Measurements from ENCODE around the gene ATAD3B. TPM values are rescaled to one million over a fixed set of nuclear protein-coding genes. Genes with fewer than 3 reads are reported as not detected.
"Not testable (repeated sequence)": the region's sequence is repeated elsewhere in the genome, so short reads cannot be mapped to it uniquely, and the experiment has no call there.

Gene ATAD3B
- total RNA-seq, 6 donors from 2014 or later = 19.9 to 120 (median 26.9) TPM

- ATAC-seq (ENCODE audit: low FRiP score in 2 of 2) (no peak), DNase-seq (peak in 1 of 2 donors; percentile 75)
- H3K36me3 ChIP-seq = peaks cover 0 to 89% (median 60%) of the 10 kb centered on the region in 4 donors
- H3K4me3 ChIP-seq = no peak overlapping the region
- TF ChIP-seq POLR2A (IDR thresholded peaks at IDR 0.05) (no peak), CTCF (IDR thresholded peaks at IDR 0.05) (no peak), POLR2AphosphoS5 (IDR thresholded peaks at IDR 0.05) (no peak), EP300 (IDR thresholded peaks at IDR 0.05) (no peak)
- no peak overlapping the region for H3K27ac ChIP-seq
- 92 to 97% methylated on average over 6 to 15 of the region's 16 CpGs for WGBS, 2 donors
- no peaks in the 10 kb centered on the region for H3K4me1 ChIP-seq
- peaks cover 0 to 7% (median 0%) of the 10 kb centered on the region in 4 donors for H3K9me3 ChIP-seq
- H3K27me3 ChIP-seq = no peaks in the 10 kb centered on the region
These were observed 17.7 kb downstream of the ATAD3B start for GRCh38 chr1:1489231-1489630.

GRCh38 chr1:1489861-1490260, 18.3 kb downstream of the ATAD3B start:
- H3K36me3 ChIP-seq = peaks cover 0 to 85% (median 58%) of the 10 kb centered on the region in 4 donors

GRCh38 chr1:1490633-1491230, 19.2 kb downstream of the ATAD3B start:
- WGBS, 2 donors = 97 to 100% methylated on average over 1 to 20 of the region's 25 CpGs

More at GRCh38 chr1:1489861-1490260, 18.3 kb downstream of the ATAD3B start:
- Histone ChIP-seq H3K4me3 (no peak overlapping the region), H3K27me3 (no peaks in the 10 kb centered on the region), H3K9me3 (peaks cover 0 to 7% (median 0%) of the 10 kb centered on the region in 4 donors), H3K4me1 (no peaks in the 10 kb centered on the region), H3K27ac (no peak overlapping the region)
- DNase-seq (peak in 1 of 2 donors; percentile 70), ATAC-seq (ENCODE audit: low FRiP score in 2 of 2) (no peak)
- WGBS, 2 donors = 96 to 97% methylated on average over 15 to 16 of the region's 19 CpGs
- TF ChIP-seq EP300 (IDR thresholded peaks at IDR 0.05) (no peak), CTCF (IDR thresholded peaks at IDR 0.05) (no peak), POLR2AphosphoS5 (IDR thresholded peaks at IDR 0.05) (no peak), POLR2A (IDR thresholded peaks at IDR 0.05) (no peak)

GRCh38 chr1:1491601-1492000, 20.0 kb downstream of the ATAD3B start:
- no peak for DNase-seq
- no peaks in the 10 kb centered on the region for H3K27me3 ChIP-seq
- TF ChIP-seq EP300 (IDR thresholded peaks at IDR 0.05) (no peak), CTCF (IDR thresholded peaks at IDR 0.05) (no peak), POLR2AphosphoS5 (IDR thresholded peaks at IDR 0.05) (no peak), POLR2A (IDR thresholded peaks at IDR 0.05) (no peak)
- no peaks in the 10 kb centered on the region for H3K4me1 ChIP-seq
- no peak overlapping the region for H3K4me3 ChIP-seq
- 98% methylated on average over 10 of the region's 10 CpGs for WGBS, 2 donors
- H3K36me3 ChIP-seq = peaks cover 0 to 82% (median 50%) of the 10 kb centered on the region in 4 donors
- H3K9me3 ChIP-seq = peaks cover 0 to 7% (median 0%) of the 10 kb centered on the region in 4 donors
- H3K27ac ChIP-seq = no peak overlapping the region
- no peak for ATAC-seq (ENCODE audit: low FRiP score in 2 of 2)

More at GRCh38 chr1:1490633-1491230, 19.2 kb downstream of the ATAD3B start:
- no peak for TF ChIP-seq POLR2A (IDR thresholded peaks at IDR 0.05)
- Histone ChIP-seq H3K4me1 (no peaks in the 10 kb centered on the region), H3K27me3 (no peaks in the 10 kb centered on the region), H3K36me3 (peaks cover 0 to 84% (median 54%) of the 10 kb centered on the region in 4 donors), H3K27ac (no peak overlapping the region), H3K9me3 (peaks cover 0 to 7% (median 0%) of the 10 kb centered on the region in 4 donors), H3K4me3 (no peak overlapping the region)
- ATAC-seq (ENCODE audit: low FRiP score in 2 of 2) = no peak
- peak in 1 of 2 donors; percentile 56 for DNase-seq

GRCh38 chr1:1494311-1494710, 22.7 kb downstream of the ATAD3B start:
- WGBS, 2 donors = 100% methylated on average over 3 of the region's 22 CpGs
- peaks cover 0 to 57% (median 31%) of the 10 kb centered on the region in 4 donors for H3K36me3 ChIP-seq
- H3K4me3 ChIP-seq; H3K27me3 ChIP-seq; H3K9me3 ChIP-seq; ATAC-seq (ENCODE audit: low FRiP score in 2 of 2); H3K4me1 ChIP-seq; H3K27ac ChIP-seq: not testable (repeated sequence)
- peak in 1 of 2 donors; percentile 82 for DNase-seq

GRCh38 chr1:1495461-1495975, 24.0 kb downstream of the ATAD3B start:
- H3K36me3 ChIP-seq = peaks cover 0 to 45% (median 20%) of the 10 kb centered on the region in 4 donors
- ATAC-seq (ENCODE audit: low FRiP score in 2 of 2) = peak in 1 of 2 donors; percentile 6
- not testable (repeated sequence) for H3K27ac ChIP-seq, H3K4me3 ChIP-seq, H3K9me3 ChIP-seq, H3K27me3 ChIP-seq, H3K4me1 ChIP-seq
- peak in 1 of 2 donors; percentile 77 for DNase-seq
- 90 to 95% methylated on average over 9 to 18 of the region's 18 CpGs for WGBS, 2 donors
